Kidney epithelial cell (primary cell): ENCODE measurements around the gene GALNT9. TPM values are rescaled to one million over a fixed set of nuclear protein-coding genes. Genes with fewer than 3 reads are reported as not detected.

ENCODE experiments used
- DNase-seq: peaks from one replicate; pipeline ENCODE4 v3.0.0-alpha.2; 2010; ENCODE audit warnings: low read depth
- H3K27me3 ChIP-seq: 2 replicates; pipeline ENCODE4 v1.6.0; 2011; ENCODE audit warnings: low read length; ENCODE audit not compliant: control insufficient read depth, insufficient read depth
- H3K36me3 ChIP-seq: 2 replicates; pipeline ENCODE4 v1.5.1; 2011; ENCODE audit warnings: low read length; ENCODE audit not compliant: control insufficient read depth, insufficient read depth
- H3K4me3 ChIP-seq: 2 replicates; pipeline ENCODE4 v1.5.1; 2011; ENCODE audit warnings: low read depth, mild to moderate bottlenecking, control low read depth, low read length
- CTCF ChIP-seq: IDR thresholded peaks from 2 replicates; pipeline ENCODE4 v1.5.1; 2011; ENCODE audit warnings: mild to moderate bottlenecking, moderate library complexity, low read length, control low read depth, inconsistent platforms; ENCODE audit not compliant: insufficient read depth, poor library complexity, severe bottlenecking
- total RNA-seq: library from RNA; depleted of rRNA; stranded (reverse); fragments of >200 nt; gene quantifications from 2 replicates; pipeline ENCODE4 v1.2.3, GENCODE V29; 2015

The GALNT9 gene
- total RNA-seq, 1 donor from 2014 or later = 1.5 TPM

- H3K4me3 ChIP-seq = no peak overlapping the region
- no peaks in the 10 kb centered on the region for H3K36me3 ChIP-seq
- no peak for DNase-seq
- H3K27me3 ChIP-seq = peaks cover 40% of the 10 kb centered on the region
- no peak for TF ChIP-seq CTCF
Measured at GRCh38 chr12:132209619-132210222, 119.7 kb downstream of the GALNT9 start.

- TF ChIP-seq CTCF = no peak
- no peak overlapping the region for H3K4me3 ChIP-seq
- DNase-seq = no peak
- no peaks in the 10 kb centered on the region for H3K36me3 ChIP-seq
- H3K27me3 ChIP-seq = peaks cover 54% of the 10 kb centered on the region
Measured at GRCh38 chr12:132208153-132208823, 121.1 kb downstream of the GALNT9 start.

- H3K4me3 ChIP-seq = no peak overlapping the region
- peaks cover 60% of the 10 kb centered on the region for H3K27me3 ChIP-seq
- no peak for DNase-seq
- no peak for TF ChIP-seq CTCF
- H3K36me3 ChIP-seq = no peaks in the 10 kb centered on the region
Measured at GRCh38 chr12:132207083-132207775, 122.2 kb downstream of the GALNT9 start.

GRCh38 chr12:132206046-132206434, 123.3 kb downstream of the GALNT9 start:
- Histone ChIP-seq H3K36me3 (no peaks in the 10 kb centered on the region), H3K4me3 (no peak overlapping the region), H3K27me3 (peaks cover 65% of the 10 kb centered on the region)
- no peak for DNase-seq
- TF ChIP-seq CTCF = no peak

GRCh38 chr12:132205271-132206045, 123.9 kb downstream of the GALNT9 start:
- Histone ChIP-seq H3K27me3 (peaks cover 65% of the 10 kb centered on the region), H3K36me3 (no peaks in the 10 kb centered on the region), H3K4me3 (no peak overlapping the region)
- no peak for TF ChIP-seq CTCF
- no peak for DNase-seq
